Measurements from ENCODE around the gene DPP6.

DPP6 gene

DNA sequence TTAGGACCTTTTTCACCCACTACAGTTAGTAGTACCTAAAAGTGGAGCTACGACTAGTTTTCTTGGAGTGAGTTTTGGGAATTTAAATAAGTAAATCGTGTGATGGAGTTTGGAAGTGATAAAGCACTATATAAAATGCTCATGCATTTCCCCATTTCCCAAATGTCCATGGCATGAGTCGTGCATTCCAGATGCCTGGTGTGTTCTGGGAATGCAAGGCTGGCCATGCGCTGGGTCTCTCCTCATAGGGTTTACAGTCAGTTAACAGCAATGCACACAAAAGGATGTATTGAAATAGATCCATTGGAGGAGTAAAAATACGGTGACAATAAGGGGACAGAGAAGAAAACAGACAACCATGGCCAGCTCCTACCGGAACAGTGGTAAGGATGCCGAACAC is 149.8 kb downstream of the DPP6 start:
- H3K9ac ChIP-seq, result no peak overlapping the region
- no peaks in the 10 kb centered on the region for H3K79me2 ChIP-seq (ENCODE audit: insufficient read depth, low read depth)
- H2AFZ ChIP-seq (ENCODE audit: low read depth), result no peak overlapping the region
- H3K4me1 ChIP-seq (ENCODE audit: low read depth, poor library complexity, severe bottlenecking), result no peaks in the 10 kb centered on the region
- no peak overlapping the region for H3K4me3 ChIP-seq (IDR thresholded peaks at IDR 0.05; ENCODE audit: insufficient read depth, low read depth, low read length)
- H3K4me2 ChIP-seq, result no peak overlapping the region
- H3K27ac ChIP-seq, result no peak overlapping the region
- TF ChIP-seq, protein P1, sequence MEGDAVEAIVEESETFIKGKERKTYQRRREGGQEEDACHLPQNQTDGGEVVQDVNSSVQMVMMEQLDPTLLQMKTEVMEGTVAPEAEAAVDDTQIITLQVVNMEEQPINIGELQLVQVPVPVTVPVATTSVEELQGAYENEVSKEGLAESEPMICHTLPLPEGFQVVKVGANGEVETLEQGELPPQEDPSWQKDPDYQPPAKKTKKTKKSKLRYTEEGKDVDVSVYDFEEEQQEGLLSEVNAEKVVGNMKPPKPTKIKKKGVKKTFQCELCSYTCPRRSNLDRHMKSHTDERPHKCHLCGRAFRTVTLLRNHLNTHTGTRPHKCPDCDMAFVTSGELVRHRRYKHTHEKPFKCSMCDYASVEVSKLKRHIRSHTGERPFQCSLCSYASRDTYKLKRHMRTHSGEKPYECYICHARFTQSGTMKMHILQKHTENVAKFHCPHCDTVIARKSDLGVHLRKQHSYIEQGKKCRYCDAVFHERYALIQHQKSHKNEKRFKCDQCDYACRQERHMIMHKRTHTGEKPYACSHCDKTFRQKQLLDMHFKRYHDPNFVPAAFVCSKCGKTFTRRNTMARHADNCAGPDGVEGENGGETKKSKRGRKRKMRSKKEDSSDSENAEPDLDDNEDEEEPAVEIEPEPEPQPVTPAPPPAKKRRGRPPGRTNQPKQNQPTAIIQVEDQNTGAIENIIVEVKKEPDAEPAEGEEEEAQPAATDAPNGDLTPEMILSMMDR (conservative IDR thresholded peaks at IDR 0.05; ENCODE audit: low read depth, low read length), result no peak
- H3K27me3 ChIP-seq (ENCODE audit: insufficient read depth, low read depth), result no peaks in the 10 kb centered on the region
- H4K20me1 ChIP-seq (ENCODE audit: insufficient read depth), result no peaks in the 10 kb centered on the region
- H3K36me3 ChIP-seq (ENCODE audit: insufficient read depth), result no peaks in the 10 kb centered on the region

DNA sequence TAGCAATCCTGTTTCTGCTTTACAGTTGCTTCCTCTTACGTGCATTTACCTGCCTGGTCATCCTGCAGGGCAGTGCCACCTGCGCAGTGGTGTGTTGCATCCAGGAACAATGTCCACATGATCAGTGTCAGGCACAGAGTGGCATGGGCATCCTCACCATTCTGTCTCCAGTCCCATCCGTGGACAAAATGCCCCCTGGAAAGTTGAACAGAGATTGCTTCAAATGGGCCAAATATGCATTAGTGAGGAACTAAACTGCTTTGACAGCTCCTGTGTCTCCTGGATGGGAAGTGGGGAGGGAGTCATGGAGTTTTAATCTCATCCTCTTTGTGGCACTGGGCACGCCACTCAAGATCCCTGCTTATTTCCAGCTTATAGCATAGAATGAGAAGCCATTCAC is 151.8 kb downstream of the DPP6 start:
- no peaks in the 10 kb centered on the region for H3K4me1 ChIP-seq (ENCODE audit: low read depth, poor library complexity, severe bottlenecking)
- TF ChIP-seq, protein P1 (conservative IDR thresholded peaks at IDR 0.05; ENCODE audit: low read depth, low read length), result no peak
- H3K9ac ChIP-seq, result no peak overlapping the region
- H3K36me3 ChIP-seq (ENCODE audit: insufficient read depth), result no peaks in the 10 kb centered on the region
- H3K4me2 ChIP-seq, result no peak overlapping the region
- no peak overlapping the region for H3K4me3 ChIP-seq (IDR thresholded peaks at IDR 0.05; ENCODE audit: insufficient read depth, low read depth, low read length)
- H3K27ac ChIP-seq, result no peak overlapping the region
- no peaks in the 10 kb centered on the region for H3K79me2 ChIP-seq (ENCODE audit: insufficient read depth, low read depth)
- no peak overlapping the region for H2AFZ ChIP-seq (ENCODE audit: low read depth)
- no peaks in the 10 kb centered on the region for H4K20me1 ChIP-seq (ENCODE audit: insufficient read depth)
- no peaks in the 10 kb centered on the region for H3K27me3 ChIP-seq (ENCODE audit: insufficient read depth, low read depth)

DNA sequence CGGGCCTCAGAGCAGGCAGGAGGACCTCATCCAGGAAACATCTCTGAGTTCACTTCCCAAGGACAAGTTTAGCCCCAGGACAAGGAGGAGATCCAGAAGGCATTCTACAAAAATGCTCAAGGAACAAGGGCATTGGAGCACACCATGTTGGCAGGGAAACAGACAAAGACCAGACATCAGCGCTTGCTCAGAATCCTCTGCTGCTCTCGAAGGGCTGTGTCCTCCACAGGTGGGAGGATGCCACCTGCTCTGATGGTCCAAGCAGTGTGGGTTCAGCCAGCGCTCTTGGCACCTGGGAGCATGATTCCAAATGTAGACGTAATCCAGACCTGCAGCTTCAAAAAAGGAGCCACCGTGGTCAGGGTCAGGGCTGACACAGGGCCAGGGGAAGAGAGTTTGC is 160.7 kb downstream of the DPP6 start:
- no peaks in the 10 kb centered on the region for H4K20me1 ChIP-seq (ENCODE audit: insufficient read depth)
- no peaks in the 10 kb centered on the region for H3K27me3 ChIP-seq (ENCODE audit: insufficient read depth, low read depth)
- H3K4me2 ChIP-seq, result no peak overlapping the region
- no peaks in the 10 kb centered on the region for H3K79me2 ChIP-seq (ENCODE audit: insufficient read depth, low read depth)
- no peaks in the 10 kb centered on the region for H3K4me1 ChIP-seq (ENCODE audit: low read depth, poor library complexity, severe bottlenecking)
- H3K9ac ChIP-seq, result no peak overlapping the region
- no peak overlapping the region for H2AFZ ChIP-seq (ENCODE audit: low read depth)
- H3K27ac ChIP-seq, result no peak overlapping the region
- no peaks in the 10 kb centered on the region for H3K36me3 ChIP-seq (ENCODE audit: insufficient read depth)
- H3K4me3 ChIP-seq (IDR thresholded peaks at IDR 0.05; ENCODE audit: insufficient read depth, low read depth, low read length), result no peak overlapping the region
- TF ChIP-seq, protein P1 (conservative IDR thresholded peaks at IDR 0.05; ENCODE audit: low read depth, low read length), result no peak

DNA sequence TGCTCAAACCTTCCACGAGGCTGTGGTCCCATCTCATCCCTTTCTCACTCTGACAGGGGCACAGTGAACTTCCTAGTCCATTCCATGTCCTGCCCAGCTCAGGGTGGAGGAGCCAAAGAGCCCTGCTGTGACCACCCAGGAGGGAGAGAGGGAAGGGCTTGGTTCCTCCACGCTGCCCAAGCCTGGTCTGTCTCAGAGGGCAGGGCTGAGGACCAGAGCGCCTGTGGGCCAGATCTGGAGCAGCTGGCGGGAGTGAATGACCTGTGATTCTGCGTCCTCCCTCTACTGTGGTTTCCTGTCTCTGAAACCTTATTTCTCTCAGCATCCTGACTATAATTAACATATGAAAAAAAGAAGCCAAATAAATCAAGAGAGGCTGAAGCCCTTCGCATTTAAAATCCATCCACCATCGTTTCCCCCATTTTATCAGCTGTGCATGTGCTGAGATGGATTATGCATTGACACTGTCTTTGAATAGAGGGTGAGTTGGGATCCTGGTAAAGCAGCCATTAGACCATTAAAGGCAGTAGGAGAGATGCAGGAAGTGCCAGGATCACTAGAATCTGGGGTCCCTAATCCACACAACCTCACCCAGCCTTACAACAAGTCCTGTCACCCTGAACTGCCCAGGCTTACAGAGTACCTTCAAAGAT is 165.6 kb downstream of the DPP6 start:
- H3K79me2 ChIP-seq (ENCODE audit: insufficient read depth, low read depth), result no peaks in the 10 kb centered on the region
- TF ChIP-seq, protein P1 (conservative IDR thresholded peaks at IDR 0.05; ENCODE audit: low read depth, low read length), result no peak
- no peaks in the 10 kb centered on the region for H3K27me3 ChIP-seq (ENCODE audit: insufficient read depth, low read depth)
- no peak overlapping the region for H3K4me2 ChIP-seq
- no peak overlapping the region for H3K27ac ChIP-seq
- no peak overlapping the region for H3K9ac ChIP-seq
- no peaks in the 10 kb centered on the region for H3K4me1 ChIP-seq (ENCODE audit: low read depth, poor library complexity, severe bottlenecking)
- H2AFZ ChIP-seq (ENCODE audit: low read depth), result no peak overlapping the region
- no peaks in the 10 kb centered on the region for H4K20me1 ChIP-seq (ENCODE audit: insufficient read depth)
- no peaks in the 10 kb centered on the region for H3K36me3 ChIP-seq (ENCODE audit: insufficient read depth)
- H3K4me3 ChIP-seq (IDR thresholded peaks at IDR 0.05; ENCODE audit: insufficient read depth, low read depth, low read length), result no peak overlapping the region
